Heart left ventricle (tissue), 13 donors: Measurements from ENCODE around the gene NOX3.

Experiments used
- POLR2A ChIP-seq, 2 donors: fragments of 450-650 bp; IDR thresholded peaks; one replicate each; pipeline ENCODE4 v1.6.1; 2017; ENCODE audit warnings: antibody characterized with exemption in 2 of 2, mild to moderate bottlenecking in 2 of 2, moderate library complexity in 2 of 2
- TF ChIP-seq, protein P1 (sequence below), 12 donors: fragments of 200-600 bp; sonication (generic) in 4 of 12; IDR thresholded peaks; one replicate each; pipeline versions ENCODE4 v1.5.0 to v1.8.0; 2018 to 2022; ENCODE audit warnings: antibody characterized with exemption in 12 of 12, mild to moderate bottlenecking in 5 of 12
- donor health status: ischemic (EF 13 %, LVEDD 7.1; RV severe dilation, severe dysfunction).
- donor health status: DM: no; HTN: yes; CAD: no.
- donor health status: DM: no; HTN: no; CAD: no.
- donor health status: ischemic (EF 25% LVEDD 6.9; RV normal size, moderate dysfunction).
- donor health status: ischemic (EF 25% LVEDD 5.7; RV mildly dilated, moderate dysfunction).
- donor health status: ischemic (EF 35%, LVEDD 5.7; RV mildly dilated, moderate dysfunction).
- donor health status: nonischemic (EF 11% LVEDD 7.7; RV severe dilation, severe dysfunction).
- donor health status: DM: yes; HTN: yes; CAD: no.
- donor health status: PGD.
- donor health status: ischemic (EF 29% LVEDD 5.4; RV normal size, mild dysfunction).
- donor health status: nonischemic (EF 23%, LVEDD 6.1; RV moderate dilation, normal function).

DNA sequence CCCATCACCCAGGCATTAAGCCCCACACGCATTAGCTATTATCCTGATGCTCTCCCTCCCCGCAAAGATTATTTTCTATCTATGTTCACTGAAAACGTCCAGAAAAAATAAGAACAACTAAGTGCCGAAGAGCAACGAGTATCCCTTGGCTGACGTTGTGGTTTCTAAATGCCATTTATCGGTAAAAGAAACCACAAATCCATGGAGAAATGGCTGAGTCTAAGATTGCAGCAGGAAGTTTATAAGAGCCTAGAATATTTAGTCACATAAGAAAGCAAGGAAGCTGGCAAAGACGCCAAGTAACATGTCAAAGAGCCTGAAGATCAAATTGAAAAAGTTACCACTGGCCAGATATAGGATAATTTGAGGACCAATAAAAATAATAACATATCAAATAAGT lies 18.1 kb upstream of the NOX3 start:
- TF ChIP-seq, protein P1, sequence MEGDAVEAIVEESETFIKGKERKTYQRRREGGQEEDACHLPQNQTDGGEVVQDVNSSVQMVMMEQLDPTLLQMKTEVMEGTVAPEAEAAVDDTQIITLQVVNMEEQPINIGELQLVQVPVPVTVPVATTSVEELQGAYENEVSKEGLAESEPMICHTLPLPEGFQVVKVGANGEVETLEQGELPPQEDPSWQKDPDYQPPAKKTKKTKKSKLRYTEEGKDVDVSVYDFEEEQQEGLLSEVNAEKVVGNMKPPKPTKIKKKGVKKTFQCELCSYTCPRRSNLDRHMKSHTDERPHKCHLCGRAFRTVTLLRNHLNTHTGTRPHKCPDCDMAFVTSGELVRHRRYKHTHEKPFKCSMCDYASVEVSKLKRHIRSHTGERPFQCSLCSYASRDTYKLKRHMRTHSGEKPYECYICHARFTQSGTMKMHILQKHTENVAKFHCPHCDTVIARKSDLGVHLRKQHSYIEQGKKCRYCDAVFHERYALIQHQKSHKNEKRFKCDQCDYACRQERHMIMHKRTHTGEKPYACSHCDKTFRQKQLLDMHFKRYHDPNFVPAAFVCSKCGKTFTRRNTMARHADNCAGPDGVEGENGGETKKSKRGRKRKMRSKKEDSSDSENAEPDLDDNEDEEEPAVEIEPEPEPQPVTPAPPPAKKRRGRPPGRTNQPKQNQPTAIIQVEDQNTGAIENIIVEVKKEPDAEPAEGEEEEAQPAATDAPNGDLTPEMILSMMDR (IDR thresholded peaks at IDR 0.05) = no peak
- no peak for TF ChIP-seq POLR2A (IDR thresholded peaks at IDR 0.05)
